HCT116 (cell line): Measurements from ENCODE around the gene STAT4. TPM values are rescaled to one million over a fixed set of nuclear protein-coding genes. Genes with fewer than 3 reads are reported as not detected.

Experiments
- ATAC-seq: fragments of 200-7000 bp; cut with Tn5 transposase; 2 replicates; pipeline ENCODE4 v1.9.1; 2020; ENCODE audit warnings: mild to moderate bottlenecking, moderate library complexity
- BruUV-seq: library from RNA; stranded (reverse); fragments of 400-500 nt; replicated peaks from 2 replicates; lab custom pipeline; 2021; lab: Mats Ljungman, UMichigan
- CTCF ChIA-PET: fragments of 300-600 bp; sonication (Branson Sonifier 250); formaldehyde crosslinking; loops from one replicate; lab custom pipeline; 2021; ENCODE audit warnings: antibody characterized with exemption; lab: Charles Lee
- POLR2A ChIA-PET: fragments of 300-600, 350-600 bp; sonication (Branson Sonifier 250); formaldehyde crosslinking; loops from one replicate; lab custom pipeline; 2021; ENCODE audit warnings: antibody characterized with exemption; lab: Charles Lee
- RAD21 ChIA-PET, 2 experiments: fragments of 300-600 bp; sonication (Branson Sonifier 250); formaldehyde crosslinking; loops; one replicate each; lab custom pipeline; 2023; ENCODE audit warnings: low total read pairs in 2 of 2; ENCODE audit not compliant: uncharacterized antibody in 2 of 2, unreplicated experiment in 2 of 2, low non-redundant PET in 1 of 2; lab: Charles Lee
- DNase-seq: peaks from one replicate; pipeline ENCODE4 v3.0.0-alpha.2; 2010; ENCODE audit warnings: low read depth, low spot score
- H2AFZ ChIP-seq: fragments of 200-600 bp; shearing (Covaris generic), sonication (generic); 2 replicates; pipeline ENCODE4 v1.6.1; 2017; ENCODE audit warnings: low read depth, mixed run types, mixed read lengths, antibody characterized with exemption, low read length; ENCODE audit not compliant: poor library complexity, severe bottlenecking
- H3K27ac ChIP-seq: 2 replicates; pipeline ENCODE4 v1.5.1; 2012; ENCODE audit warnings: low read depth, low read length
- H3K27me3 ChIP-seq: fragments of 200-600 bp; sonication (generic); 2 replicates; pipeline ENCODE4 v1.6.1; 2016; ENCODE audit warnings: mixed run types, low read length, mixed read lengths; ENCODE audit not compliant: insufficient read depth
- H3K36me3 ChIP-seq, 2 experiments: fragments of 200-500 bp in 1 of 2; fragments of 200-600 bp in 1 of 2; sonication (Bioruptor generic) in 1 of 2; sonication (generic) in 1 of 2; 2 replicates each; pipeline versions ENCODE4 v1.5.1 to v1.6.1; 2014 to 2016; ENCODE audit warnings: low read length in 2 of 2, inconsistent platforms in 1 of 2, mixed read lengths in 1 of 2, mixed run types in 1 of 2; ENCODE audit not compliant: insufficient read depth in 2 of 2, control insufficient read depth in 1 of 2
- H3K4me1 ChIP-seq, 2 experiments: fragments of 200-600 bp in 1 of 2; sonication (generic) in 1 of 2; 2 replicates each; pipeline versions ENCODE4 v1.5.1 to v1.6.1; 2012 to 2017; ENCODE audit warnings: low read length in 2 of 2, inconsistent platforms in 1 of 2, mild to moderate bottlenecking in 1 of 2, mixed read lengths in 1 of 2, mixed run types in 1 of 2, moderate library complexity in 1 of 2; ENCODE audit not compliant: insufficient read depth in 2 of 2, control insufficient read depth in 1 of 2
- H3K4me2 ChIP-seq: fragments of 200-600 bp; sonication (generic); 2 replicates; pipeline ENCODE4 v1.6.1; 2017; ENCODE audit warnings: mixed run types, low read length, mixed read lengths
- H3K4me3 ChIP-seq, 2 experiments: fragments of 200-600 bp in 1 of 2; sonication (generic) in 1 of 2; replicated peaks in 1 of 2; 2 replicates each; pipeline ENCODE4 v1.5.1; 2011 to 2016; ENCODE audit warnings: low read length in 2 of 2, control low read depth in 1 of 2, low read depth in 1 of 2, mild to moderate bottlenecking in 1 of 2, mixed read lengths in 1 of 2, mixed run types in 1 of 2
- H3K79me2 ChIP-seq: fragments of 200-600 bp; sonication (generic); 2 replicates; pipeline ENCODE4 v1.6.1; 2017; ENCODE audit warnings: mild to moderate bottlenecking, mixed run types, low read length, moderate library complexity, mixed read lengths; ENCODE audit not compliant: insufficient read depth
- H3K9ac ChIP-seq: fragments of 200-600 bp; sonication (generic); 2 replicates; pipeline ENCODE4 v1.6.1; 2016; ENCODE audit warnings: low read length, mixed read lengths
- H3K9me2 ChIP-seq: fragments of 200-600 bp; sonication (generic), shearing (Covaris generic); 2 replicates; pipeline ENCODE4 v1.6.1; 2017; ENCODE audit warnings: mixed run types, mild to moderate bottlenecking, moderate library complexity; ENCODE audit not compliant: insufficient read depth
- H3K9me3 ChIP-seq, 2 experiments: fragments of 200-500 bp in 1 of 2; fragments of 200-600 bp in 1 of 2; sonication (Bioruptor generic) in 1 of 2; sonication (generic) in 1 of 2; 2 replicates each; pipeline ENCODE4 v1.6.1; 2014 to 2017; ENCODE audit warnings: low read length in 2 of 2, mixed read lengths in 2 of 2, inconsistent platforms in 1 of 2, low read depth in 1 of 2, mild to moderate bottlenecking in 1 of 2, mixed run types in 1 of 2, moderate library complexity in 1 of 2; ENCODE audit not compliant: control insufficient read depth in 1 of 2, insufficient read depth in 1 of 2
- H4K20me1 ChIP-seq: fragments of 200-600 bp; sonication (generic), shearing (Covaris generic); 2 replicates; pipeline ENCODE4 v1.6.1; 2017; ENCODE audit warnings: mixed run types, mild to moderate bottlenecking, moderate library complexity; ENCODE audit not compliant: insufficient read depth
- ATF3 ChIP-seq: IDR thresholded peaks from 2 replicates; pipeline ENCODE4 v1.6.1; 2012
- CBX3 ChIP-seq: IDR thresholded peaks from 2 replicates; pipeline ENCODE4 v1.6.1; 2012; ENCODE audit warnings: low read depth
- CEBPB ChIP-seq: IDR thresholded peaks from 2 replicates; pipeline ENCODE4 v1.6.1; 2012; ENCODE audit warnings: low read depth
- CTCF ChIP-seq, 3 experiments: fragments of 200-600 bp in 1 of 3; sonication (generic) in 1 of 3; IDR thresholded peaks in 2 of 3; conservative IDR thresholded peaks in 1 of 3; 2 replicates each; pipeline ENCODE4 v1.5.1; 2012 to 2017; ENCODE audit warnings: low read depth in 2 of 3, low read length in 2 of 3, antibody characterized with exemption in 1 of 3, borderline replicate concordance in 1 of 3, control low read depth in 1 of 3, mild to moderate bottlenecking in 1 of 3, mixed read lengths in 1 of 3, mixed run types in 1 of 3, moderate library complexity in 1 of 3; ENCODE audit not compliant: insufficient read depth in 1 of 3
- EGR1 ChIP-seq: IDR thresholded peaks from 2 replicates; pipeline ENCODE4 v1.6.1; 2012; ENCODE audit warnings: low read depth
- ELF1 ChIP-seq: IDR thresholded peaks from 2 replicates; pipeline ENCODE4 v1.6.1; 2012; ENCODE audit warnings: low read depth, borderline replicate concordance
- EZH2 ChIP-seq: fragments of 200-600 bp; sonication (generic); IDR thresholded peaks from 2 replicates; pipeline ENCODE4 v1.6.1; 2017; ENCODE audit warnings: antibody characterized with exemption, mixed run types
- EZH2phosphoT487 ChIP-seq: fragments of 200-600 bp; IDR thresholded peaks from 2 replicates; pipeline ENCODE4 v1.6.1; 2018; ENCODE audit warnings: antibody characterized with exemption, borderline replicate concordance
- FOSL1 ChIP-seq: IDR thresholded peaks from 2 replicates; pipeline ENCODE4 v1.6.1; 2012; ENCODE audit warnings: low read depth
- MAX ChIP-seq: IDR thresholded peaks from 2 replicates; pipeline ENCODE4 v1.6.1; 2012
- POLR2AphosphoS5 ChIP-seq: IDR thresholded peaks from 2 replicates; pipeline ENCODE4 v1.6.1; 2011; ENCODE audit warnings: mild to moderate bottlenecking, low read depth, low read length, moderate library complexity
- RAD21 ChIP-seq: IDR thresholded peaks from 2 replicates; pipeline ENCODE4 v1.6.1; 2012; ENCODE audit warnings: low read depth, mild to moderate bottlenecking
- REST ChIP-seq: IDR thresholded peaks from 2 replicates; pipeline ENCODE4 v1.6.1; 2012; ENCODE audit warnings: low read depth
- SIN3A ChIP-seq: IDR thresholded peaks from 2 replicates; pipeline ENCODE4 v1.6.1; 2012; ENCODE audit warnings: low read depth
- SRF ChIP-seq: IDR thresholded peaks from 2 replicates; pipeline ENCODE4 v1.6.1; 2012; ENCODE audit warnings: low read depth
- TCF7L2 ChIP-seq: IDR thresholded peaks from 2 replicates; pipeline ENCODE4 v1.7.0; 2011; ENCODE audit warnings: borderline replicate concordance, inconsistent platforms; ENCODE audit not compliant: insufficient read depth, insufficient read length; ENCODE audit errors: extremely low read depth
- ZBTB33 ChIP-seq: IDR thresholded peaks from 2 replicates; pipeline ENCODE4 v1.6.1; 2011; ENCODE audit warnings: mild to moderate bottlenecking, low read length, moderate library complexity; ENCODE audit not compliant: insufficient replicate concordance; ENCODE audit errors: extremely low read depth
- ZFX ChIP-seq: fragments of 450-650 bp; IDR thresholded peaks from 2 replicates; pipeline ENCODE4 v1.6.1; 2017
- ZNF274 ChIP-seq: fragments of 200-500 bp; sonication (Bioruptor generic); IDR thresholded peaks from 2 replicates; pipeline ENCODE4 v1.6.1; 2014; ENCODE audit warnings: mild to moderate bottlenecking, low read depth, low read length, inconsistent platforms
- intact Hi-C: fragments of 100-400 bp; cut with micrococcal nuclease; formaldehyde crosslinking; loops from 2 replicates; pipeline ENCODE4 v1.10.0; 2022
- total RNA-seq: library from RNA; stranded (reverse); gene quantifications from one replicate; pipeline ENCODE4 v1.2.1, GENCODE V29; 2021; ENCODE audit not compliant: unreplicated experiment

STAT4 gene
- total RNA-seq, 1 experiment from 2014 or later = 2.0 TPM

GRCh38 chr2:191148281-191148680, 2.5 kb downstream of the STAT4 start:
- ATAC-seq = no peak
- ChIA-PET RAD21 (no interaction called here), CTCF (interaction anchor here (5.6 kb wide), 1 partner anchor 97 kb away, joined by 34 read pairs; no protein-coding TSS in a partner anchor), POLR2A (no interaction called here)
- no peak overlapping the region for H3K4me3 ChIP-seq
- no TSS peak for BruUV-seq
- no peaks in the 10 kb centered on the region for H3K9me3 ChIP-seq
- no peak overlapping the region for H3K4me2 ChIP-seq
- no peaks in the 10 kb centered on the region for H3K36me3 ChIP-seq
- H4K20me1 ChIP-seq = no peaks in the 10 kb centered on the region
- TF ChIP-seq FOSL1 (no peak), REST (no peak), ZFX (no peak), RAD21 (no peak), POLR2AphosphoS5 (no peak), TCF7L2 (no peak), ZNF274 (no peak), SIN3A (no peak), ZBTB33 (no peak), CTCF (IDR thresholded peaks at IDR 0.05 in 2 of 3, conservative IDR thresholded peaks at IDR 0.05 in 1 of 3; ENCODE audit: borderline replicate concordance in 1 of 3, insufficient read depth in 1 of 3, low read depth in 2 of 3, low read length in 2 of 3) (no peak), MAX (no peak), CEBPB (no peak), EZH2phosphoT487 (no peak), ELF1 (no peak), ATF3 (no peak), CBX3 (no peak), EZH2 (no peak), SRF (no peak), EGR1 (no peak)
- H3K27ac ChIP-seq = no peak overlapping the region
- peaks cover 0 to 6% of the 10 kb centered on the region in 2 experiments; a peak in 2 of 4 replicates for H3K4me1 ChIP-seq
- no peak overlapping the region for H3K9ac ChIP-seq
- no peak overlapping the region for H2AFZ ChIP-seq
- H3K27me3 ChIP-seq = no peaks in the 10 kb centered on the region
- H3K79me2 ChIP-seq = no peaks in the 10 kb centered on the region
- intact Hi-C loops = no loop called here
- no peaks in the 10 kb centered on the region for H3K9me2 ChIP-seq
- DNase-seq = no peak
